GM21515 (cell line): ENCODE results near the gene GNL2.
"Not testable (repeated sequence)": the region's sequence is repeated elsewhere in the genome, so short reads cannot be mapped to it uniquely, and the experiment has no call there.

Experiments used
- ATAC-seq: cut with Tn5 transposase; IDR thresholded peaks from one replicate; pipeline ENCODE4 v1.9.1; 2021; ENCODE audit not compliant: unreplicated experiment

Gene GNL2

DNA sequence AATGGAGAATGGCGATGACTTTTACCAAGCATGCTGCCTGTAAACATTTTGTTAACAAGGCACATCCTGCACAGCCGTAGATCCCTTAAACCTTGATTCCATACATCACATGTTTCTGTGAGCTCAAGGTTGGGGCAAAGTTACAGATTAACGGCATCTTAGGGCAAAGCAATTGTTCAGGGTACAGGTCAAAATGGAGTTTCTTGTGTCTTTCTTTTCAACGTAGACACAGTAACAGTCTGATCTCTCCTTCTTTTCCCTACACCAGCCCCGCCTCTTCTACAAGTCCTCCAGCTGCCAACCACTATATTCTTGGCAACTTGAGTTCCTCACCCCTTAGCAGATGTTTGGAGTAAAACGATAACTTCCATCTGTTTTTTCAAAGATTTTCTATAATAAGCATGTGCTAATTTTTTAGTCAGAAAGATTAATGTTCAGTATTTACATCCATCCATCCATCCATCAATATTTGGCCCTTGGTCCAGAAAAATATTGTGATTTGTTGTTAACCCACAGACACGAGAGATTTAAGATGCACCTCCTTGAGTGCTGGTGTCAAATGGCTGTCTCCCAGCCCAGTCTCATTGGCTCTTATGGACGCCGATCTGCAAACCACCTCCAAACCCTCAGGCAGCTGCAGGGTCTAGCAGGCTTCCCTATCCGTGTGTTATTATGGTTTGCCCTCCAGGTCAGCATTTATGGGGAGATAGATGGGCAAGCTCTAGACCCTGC is 35.2 kb downstream of the GNL2 start:
- ATAC-seq = no peak

DNA sequence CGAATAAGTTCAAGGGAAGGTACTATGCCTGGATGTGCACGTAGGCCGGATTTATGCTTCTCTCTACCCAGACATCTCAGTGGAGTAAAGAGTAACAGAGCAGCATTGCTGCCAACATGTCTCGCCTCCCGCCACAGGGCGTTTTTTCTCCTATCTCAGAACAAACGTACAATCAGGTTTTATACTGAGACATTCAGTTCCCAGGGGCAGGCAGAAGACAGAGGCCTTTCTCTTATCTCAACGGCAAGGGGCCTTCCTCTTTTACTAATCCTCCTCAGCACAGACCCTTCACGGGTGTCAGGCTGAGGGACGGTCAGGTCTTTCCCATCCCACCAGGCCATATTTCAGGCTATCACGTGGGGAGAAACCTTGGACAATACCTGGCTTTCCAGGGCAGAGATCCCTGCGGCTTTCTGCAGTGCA is 35.8 kb downstream of the GNL2 start:
- not testable (repeated sequence) for ATAC-seq

DNA sequence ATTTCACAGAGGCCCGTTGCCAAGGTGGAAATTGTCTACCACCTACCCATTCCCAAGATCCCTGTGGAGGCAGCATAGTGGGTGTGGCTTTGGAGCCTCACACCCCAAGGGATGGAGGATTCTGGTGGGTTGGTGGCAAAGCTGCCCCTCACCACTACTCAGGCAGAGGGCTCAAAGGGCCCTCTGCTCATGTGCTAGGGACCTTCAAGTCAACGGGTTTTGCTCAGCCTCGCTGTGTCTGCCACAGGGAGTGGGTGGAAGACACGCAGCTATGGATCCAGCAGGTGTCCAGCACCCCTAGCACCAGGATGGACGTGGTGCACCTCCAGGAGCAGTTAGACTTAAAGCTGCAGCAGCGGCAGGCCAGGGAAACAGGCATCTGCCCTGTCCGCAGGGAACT is 36.7 kb downstream of the GNL2 start:
- ATAC-seq = no peak

DNA sequence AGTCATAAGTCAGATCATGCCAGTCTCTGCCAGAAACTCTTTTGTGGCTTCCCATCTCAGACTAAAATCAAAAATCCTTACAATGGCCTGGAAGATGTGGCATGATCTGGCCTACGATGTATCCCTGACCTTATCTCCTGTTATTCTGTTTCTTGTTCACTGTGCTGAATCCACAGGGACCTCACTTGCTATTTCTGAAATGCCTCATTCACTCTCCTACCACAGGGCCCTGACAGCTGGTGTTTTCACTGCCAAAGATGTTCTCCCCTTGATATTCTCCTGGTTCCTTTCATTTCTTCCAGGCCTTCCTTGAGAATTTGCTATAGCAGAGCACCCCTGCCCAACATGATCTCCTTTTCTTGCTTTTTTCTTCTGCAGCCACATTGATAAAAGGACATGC is 37.3 kb downstream of the GNL2 start:
- no peak for ATAC-seq

DNA sequence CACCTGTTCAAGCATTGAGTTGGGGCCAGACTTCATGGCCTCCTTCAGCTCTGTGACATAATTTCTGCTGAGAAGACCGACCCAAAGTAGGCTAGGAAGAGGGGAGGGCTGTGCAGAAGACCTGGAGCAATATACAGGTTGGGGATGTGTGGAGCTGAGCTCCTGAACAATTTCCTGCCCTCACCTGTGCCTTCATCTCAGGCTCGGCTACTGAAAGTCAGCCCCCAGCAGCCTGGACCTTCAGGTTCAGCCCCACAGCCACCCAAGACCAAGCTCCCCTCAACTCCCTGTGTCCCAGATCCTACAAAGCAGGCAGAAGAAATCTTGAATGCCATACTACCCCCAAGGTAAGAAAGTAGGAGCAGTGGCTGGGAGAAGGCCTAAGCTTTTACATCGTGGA is 38.3 kb downstream of the GNL2 start:
- no peak for ATAC-seq

DNA sequence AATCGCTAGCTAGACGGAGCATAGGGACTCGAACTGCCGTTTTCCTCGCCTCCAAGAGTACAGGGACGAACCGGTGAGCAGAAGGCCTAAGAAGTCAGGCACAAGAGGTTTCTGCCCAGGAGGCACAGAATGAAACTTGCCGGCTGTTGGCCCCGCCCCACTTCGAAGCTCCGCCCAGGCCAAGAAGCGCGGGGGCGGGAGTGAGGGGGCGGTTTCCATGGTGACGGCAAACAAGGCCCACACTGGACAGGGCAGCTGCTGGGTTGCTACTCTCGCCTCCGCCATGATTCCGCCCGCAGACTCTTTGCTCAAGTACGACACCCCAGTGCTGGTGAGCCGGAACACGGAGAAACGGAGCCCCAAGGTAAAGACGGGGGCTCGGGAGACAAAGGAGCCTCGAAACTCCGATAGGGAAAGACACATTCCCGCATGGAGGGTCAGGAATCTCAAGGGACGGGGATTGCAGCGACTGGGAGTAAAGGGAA is 39.0 kb downstream of the GNL2 start, which contains the start of gene DNALI1:
Gene DNALI1 (plus strand): TSS at position 229 of the 485 bp plus-strand sequence. CDS start 55 bp downstream, at position 284.
- no peak for ATAC-seq

DNA sequence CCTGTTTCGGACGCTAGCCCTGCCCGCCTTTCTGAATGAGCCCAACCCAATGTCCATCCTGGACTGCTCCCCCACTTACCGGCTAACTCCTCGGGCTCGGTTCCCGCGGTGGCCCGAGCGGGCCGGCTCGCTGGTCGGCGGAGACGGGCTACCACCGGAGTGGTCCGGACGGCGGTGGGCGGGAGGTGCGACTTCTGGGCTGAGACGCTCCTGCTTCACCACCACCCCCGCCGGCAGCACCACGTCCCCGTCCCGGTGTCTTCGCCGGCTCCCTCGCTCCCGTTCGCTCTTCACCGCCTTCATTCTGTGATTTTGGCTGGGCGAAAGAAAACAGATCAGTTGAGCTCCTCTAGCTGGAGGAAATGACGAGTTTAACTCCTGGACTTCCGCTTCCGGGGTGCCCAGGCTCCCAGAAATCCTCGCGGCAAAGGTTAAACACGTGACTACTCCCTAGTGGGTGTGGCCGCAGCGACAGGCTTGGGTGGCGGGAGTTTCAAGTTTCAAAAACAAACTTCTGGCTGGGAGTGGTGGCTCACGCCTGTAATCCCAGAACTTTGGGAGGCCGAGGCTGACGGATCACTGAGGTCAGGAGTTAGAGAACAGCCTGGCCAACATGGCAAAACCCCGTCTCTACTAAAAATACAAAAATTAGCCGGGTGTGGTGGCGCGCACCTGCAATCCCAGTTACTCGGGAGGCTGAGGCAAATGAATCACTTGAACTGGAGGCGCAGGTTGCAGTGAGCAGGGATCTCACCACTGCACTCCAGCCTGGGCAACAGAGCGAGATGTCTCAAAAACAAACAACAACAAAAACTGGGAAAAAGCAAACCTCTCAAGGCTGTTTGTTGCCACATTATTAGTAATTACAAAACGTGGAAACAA is 41.6 kb downstream of the GNL2 start, which contains the start of gene SNIP1:
Gene SNIP1 (minus strand): TSS at position 367 of the 882 bp plus-strand sequence. CDS start 64 bp downstream, at position 303.
- peak; percentile 64 for ATAC-seq

DNA sequence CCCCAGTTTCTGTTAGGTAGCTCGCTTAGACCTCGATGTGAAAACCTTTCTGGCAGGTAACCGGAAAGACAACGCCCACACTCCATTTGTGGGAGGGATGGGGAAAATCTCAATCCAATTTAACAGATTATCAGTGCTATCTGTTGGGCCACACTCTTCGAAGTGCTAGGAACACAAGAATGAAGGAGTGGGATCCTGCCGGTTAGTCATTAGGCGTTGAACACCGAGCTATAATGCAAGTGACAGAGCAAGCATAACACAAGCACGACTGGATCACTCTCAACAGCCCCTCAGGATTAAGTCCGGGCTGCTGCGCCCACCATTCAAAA is 42.2 kb downstream of the GNL2 start:
- peak; percentile 13 for ATAC-seq

DNA sequence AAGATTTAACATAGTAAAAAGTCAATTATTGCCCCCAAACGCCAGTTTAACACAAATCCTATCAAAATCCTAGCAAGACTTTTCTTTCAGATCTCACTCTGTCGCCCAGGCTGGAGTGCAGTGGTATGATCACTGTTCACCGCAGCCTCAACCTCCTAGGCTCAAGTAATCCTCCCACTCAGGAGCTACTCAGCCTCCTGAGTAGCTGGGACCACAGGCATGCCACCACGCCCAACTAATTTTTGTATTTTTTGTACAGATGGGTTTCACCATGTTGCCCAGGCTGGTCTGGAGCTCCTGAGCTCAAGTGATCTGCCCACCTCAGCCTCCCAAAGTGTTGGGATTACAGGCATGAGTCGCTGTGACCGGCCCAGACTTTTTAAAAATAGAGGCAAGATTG is 46.4 kb downstream of the GNL2 start:
- no peak for ATAC-seq

DNA sequence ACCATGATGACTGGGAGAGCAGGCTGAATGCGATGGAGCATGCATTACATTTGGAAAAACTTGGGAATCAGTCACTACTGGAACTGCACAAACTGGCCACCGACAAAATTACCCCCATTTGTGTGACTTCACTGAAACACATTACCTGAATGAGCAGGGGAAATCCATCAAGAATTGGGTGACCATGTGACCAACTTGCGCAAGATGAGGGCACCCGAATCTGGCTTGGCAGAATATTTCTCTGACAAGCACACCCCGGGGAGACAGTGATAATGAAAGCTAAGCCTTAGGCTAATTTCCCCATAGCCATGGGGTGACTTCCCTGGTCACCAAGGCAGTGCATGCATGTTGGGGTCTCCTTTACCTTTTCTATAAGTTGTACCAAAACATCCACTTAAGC is 50.7 kb downstream of the GNL2 start:
- ATAC-seq = no peak

DNA sequence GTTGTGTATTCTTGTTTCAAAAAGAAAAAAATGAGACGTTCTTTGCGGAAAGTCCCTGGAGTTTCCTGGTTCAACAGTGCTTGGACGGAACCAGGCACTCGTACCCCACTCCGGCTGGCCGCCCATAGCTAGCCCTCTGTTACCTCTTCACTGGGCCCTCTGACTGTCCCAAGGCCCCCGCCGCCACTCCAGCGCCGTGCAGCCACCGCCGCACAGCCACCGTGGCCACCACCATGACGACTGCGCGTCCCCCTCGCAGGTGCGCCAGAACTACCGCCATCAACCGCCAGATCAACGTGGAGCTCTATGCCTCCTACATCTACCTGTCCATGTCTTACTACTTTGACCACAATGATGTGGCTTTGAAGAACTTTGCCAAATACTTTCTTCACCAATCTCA is 51.2 kb downstream of the GNL2 start:
- no peak for ATAC-seq

DNA sequence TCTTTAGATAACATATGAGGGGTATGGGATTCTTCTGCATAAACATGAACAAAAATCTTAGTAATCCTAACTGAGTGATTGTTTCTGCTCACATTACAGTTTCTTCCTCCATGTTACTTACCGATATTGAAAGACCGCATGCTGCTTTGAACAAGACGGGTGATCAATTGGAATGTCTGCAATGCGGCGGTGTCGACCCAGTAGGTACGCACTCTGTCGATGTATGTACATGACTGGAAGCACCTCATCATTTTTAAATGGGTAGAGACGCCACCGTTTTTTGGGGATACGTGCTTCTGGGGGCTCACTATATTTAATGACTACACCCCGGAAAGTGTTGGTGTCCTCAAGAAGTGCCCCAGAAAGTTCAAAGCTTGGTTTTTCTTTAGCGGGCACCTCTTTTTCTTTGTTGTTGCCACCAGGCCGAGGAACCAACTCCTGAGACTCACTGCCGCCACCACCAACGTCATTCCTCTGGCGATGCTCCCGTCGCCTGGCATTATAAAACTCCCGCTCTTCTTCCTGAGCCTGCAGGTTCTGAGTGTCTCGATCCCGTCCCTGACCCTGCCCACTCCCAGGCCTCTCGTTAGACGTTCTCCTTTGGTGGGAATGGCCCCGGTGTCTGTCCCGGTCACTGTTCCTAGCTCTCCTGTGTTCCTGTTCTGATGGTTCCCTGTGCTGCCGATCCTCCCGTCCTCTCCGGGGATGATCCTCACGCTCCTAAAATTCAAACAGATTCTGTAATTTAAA is 55.5 kb downstream of the GNL2 start:
- ATAC-seq = no peak

DNA sequence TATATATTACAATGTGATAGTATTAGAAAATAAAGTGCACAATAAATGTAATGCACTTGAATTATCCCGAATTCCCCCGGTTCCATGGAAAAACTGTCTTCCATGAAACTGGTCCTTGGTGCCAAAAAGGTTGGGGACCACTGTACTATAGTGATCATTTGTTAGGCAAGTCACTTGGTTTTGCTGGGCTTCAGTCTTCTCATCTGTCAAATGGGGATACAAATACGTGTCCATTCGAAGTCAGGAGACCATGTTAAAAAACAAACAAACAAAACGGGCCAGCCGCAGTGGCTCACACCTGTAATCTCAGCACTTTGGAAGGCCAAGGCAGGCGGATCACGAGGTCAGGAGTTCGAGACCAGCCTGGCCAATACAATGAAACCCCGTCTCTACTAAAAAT is 56.6 kb downstream of the GNL2 start:
- ATAC-seq = not testable (repeated sequence)

DNA sequence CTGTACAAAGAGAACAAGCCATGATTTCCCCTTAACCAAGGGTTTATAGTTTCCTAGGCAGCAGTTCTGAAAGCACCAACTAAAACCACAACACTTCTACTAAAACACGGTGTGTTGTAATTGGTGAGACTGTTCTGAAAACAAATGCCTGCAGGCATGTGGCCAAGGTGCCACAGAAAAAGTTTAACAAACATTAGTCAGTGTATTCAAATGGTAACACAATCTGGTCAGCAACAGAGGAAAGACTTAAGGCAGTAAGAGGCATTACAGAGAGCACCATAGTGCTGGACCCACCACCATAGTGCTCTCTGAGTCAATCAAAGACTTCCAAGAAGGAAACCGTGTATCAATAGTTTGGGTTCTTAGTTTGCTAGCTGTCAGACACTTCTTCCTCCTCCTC is 58.4 kb downstream of the GNL2 start:
- ATAC-seq = no peak

DNA sequence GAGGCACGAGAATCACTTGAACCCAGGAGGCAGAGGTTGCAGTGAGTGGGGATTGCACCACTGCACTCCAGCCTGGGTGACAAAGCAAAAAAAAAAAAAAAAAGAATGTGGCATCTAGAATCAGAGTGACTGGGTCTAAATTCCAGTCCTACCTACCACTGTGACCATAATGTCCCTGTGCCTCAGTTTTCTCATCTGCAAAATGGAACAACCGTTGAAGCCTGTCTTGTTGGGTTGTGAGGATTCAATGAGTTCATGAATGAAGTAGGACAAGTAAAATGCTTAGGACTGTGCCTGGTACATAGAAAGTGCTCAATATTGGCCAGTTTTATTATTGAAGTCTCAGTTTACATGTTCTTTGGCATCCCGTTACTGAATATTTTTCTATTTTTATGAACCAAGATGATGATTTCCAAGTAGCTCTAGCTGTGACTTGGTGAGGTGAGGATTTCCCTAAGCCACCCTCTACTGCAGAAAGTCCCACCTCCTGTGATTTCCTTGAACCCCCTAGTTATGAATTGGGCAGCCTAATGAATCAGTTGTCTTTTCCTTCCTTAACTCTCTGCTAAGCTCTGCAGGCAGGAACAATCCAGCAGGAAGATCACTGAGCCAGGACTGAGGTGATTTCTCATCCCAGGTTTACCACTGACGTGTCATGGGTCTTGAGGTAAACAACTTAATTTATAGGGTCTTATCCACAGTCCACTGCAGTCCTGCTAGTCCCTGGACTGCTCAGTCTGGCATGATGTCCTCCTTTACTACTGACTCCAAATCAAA is 62.2 kb downstream of the GNL2 start:
- no peak for ATAC-seq

DNA sequence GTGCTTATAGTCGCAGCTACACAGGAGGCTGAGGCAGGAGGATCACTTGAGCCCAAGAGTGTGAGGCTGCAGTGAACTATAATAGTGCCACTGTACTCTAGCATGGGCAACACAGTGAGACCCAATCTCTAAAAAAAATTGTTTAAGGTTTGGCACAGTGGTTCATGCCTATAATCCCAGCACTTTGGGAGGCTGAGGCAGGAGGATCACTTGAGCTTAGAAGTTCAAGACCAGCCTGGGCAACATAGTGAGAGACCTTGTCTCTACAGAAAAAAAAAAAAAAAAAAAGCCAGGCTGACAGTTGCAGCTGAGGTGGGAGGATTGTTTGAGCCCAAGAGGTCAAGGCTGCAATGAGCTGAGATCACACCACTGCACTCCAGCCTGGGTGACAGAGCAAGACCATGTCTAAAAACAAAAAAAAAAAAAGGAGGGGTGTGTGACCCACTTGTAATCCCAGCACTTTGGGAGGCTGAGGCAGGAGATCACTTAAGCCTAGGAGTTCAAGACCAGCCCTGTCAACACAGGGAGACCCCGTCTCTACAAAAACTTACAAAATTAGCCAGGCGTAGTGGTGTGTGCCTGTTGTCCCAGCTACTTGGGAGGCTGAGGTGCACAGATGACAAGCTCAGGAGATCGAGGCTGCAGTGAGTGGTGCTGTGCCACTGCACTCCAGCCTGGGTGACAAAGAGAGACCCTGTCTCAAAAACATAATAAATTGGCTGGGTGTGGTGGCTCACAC is 63.1 kb downstream of the GNL2 start:
- ATAC-seq = not testable (repeated sequence)

DNA sequence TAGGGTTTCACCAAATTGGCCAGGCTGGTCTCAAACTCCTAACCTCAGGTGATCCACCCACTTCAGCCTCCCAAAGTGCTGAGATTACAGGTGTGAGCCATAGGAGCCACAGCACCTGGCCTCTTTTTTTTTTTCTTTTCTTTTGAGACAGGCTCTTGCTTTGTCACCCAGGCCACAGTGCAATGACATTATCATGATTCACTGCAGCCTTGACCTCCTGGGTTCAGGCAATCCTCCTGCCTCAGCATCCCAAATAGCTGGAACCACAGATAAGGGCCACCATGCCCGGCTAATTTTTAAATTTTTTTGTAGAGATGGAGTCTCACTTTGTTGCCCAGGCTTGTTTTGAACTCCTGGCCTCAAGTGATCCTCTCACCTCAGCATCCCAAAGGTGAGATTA is 65.8 kb downstream of the GNL2 start:
- not testable (repeated sequence) for ATAC-seq

DNA sequence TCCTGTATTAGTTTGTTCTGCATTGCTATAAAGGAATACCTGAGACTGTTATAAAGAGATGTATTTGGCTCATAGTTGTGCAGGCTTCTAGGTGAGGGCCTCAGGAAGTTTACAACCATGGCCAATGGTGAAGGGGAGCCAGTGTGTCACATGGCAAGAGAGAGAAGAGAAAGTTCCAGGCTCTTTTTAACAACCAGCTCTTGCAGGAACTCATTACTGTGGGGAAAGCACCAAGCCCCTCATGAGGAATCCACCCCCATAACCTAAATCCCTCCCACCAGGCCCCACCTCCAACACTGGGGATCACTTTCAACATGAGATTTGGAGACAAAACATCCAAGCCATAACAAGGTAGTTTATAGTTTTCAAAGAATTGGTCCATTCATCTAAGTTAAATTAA is 76.1 kb downstream of the GNL2 start:
- ATAC-seq = no peak

DNA sequence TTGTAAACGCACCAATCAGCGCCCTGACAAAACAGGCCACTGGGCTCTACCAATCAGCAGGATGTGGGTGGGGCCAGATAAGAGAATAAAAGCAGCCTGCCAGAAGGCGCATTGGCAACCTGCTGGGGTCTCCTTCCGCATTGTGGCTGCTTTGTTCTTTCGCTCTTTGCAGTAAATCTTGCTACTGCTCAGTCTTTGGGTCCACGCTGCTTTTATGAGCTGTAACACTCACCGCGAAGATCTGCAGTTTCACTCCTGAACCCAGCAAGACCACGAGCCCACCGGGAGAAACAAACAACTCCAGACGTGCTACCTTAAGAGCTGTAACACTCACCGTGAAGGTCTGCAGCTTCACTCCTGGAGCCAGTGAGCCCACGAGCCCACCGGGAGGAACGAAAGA is 76.8 kb downstream of the GNL2 start:
- ATAC-seq = not testable (repeated sequence)

DNA sequence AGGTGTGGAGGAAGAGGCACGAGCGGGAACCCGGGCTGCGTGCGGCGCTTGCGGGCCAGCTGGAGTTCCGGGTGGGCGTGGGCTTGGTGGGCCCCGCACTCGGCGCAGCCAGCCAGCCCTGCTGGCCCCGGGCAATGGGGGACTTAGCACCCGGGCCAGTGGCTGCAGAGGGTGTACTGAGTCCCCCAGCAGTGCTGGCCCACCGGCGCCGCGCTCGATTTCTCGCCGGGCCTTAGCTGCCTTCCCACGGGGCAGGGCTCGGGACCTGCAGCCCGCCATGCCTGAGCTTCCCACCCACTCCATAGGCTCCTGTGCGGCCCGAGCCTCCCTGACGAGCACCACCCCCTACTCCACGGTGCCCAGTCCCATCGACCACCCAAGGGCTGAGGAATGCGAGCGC is 77.5 kb downstream of the GNL2 start:
- ATAC-seq = not testable (repeated sequence)
